Endothelial cell of umbilical vein (primary cell): ENCODE results near the gene CENPU. TPM values are rescaled to one million over a fixed set of nuclear protein-coding genes. Genes with fewer than 3 reads are reported as not detected.

Experiments used
- BruUV-seq: library from RNA; stranded (reverse); fragments of 400-500 nt; replicated peaks from 2 replicates; lab custom pipeline; 2021; lab: Mats Ljungman, UMichigan
- CTCF ChIA-PET: fragments of 300-600, 350-600 bp; sonication (Branson Sonifier 250); formaldehyde crosslinking; loops from one replicate; lab custom pipeline; 2021; ENCODE audit warnings: antibody characterized with exemption, inconsistent platforms; lab: Charles Lee
- POLR2A ChIA-PET: fragments of 300-600, 350-600 bp; sonication (Branson Sonifier 250); formaldehyde crosslinking; loops from one replicate; lab custom pipeline; 2021; ENCODE audit warnings: antibody characterized with exemption, inconsistent platforms; lab: Charles Lee
- DNase-seq: peaks from one replicate; pipeline ENCODE4 v3.0.0-alpha.2; 2011; ENCODE audit warnings: low read depth, low spot score
- FAIRE-seq: peaks from 2 replicates; lab custom pipeline; 2011; peaks lifted over from hg19 to GRCh38; lab: Jason Lieb, UNC
- H2AFZ ChIP-seq: 2 replicates; pipeline ENCODE4 v1.6.0; 2012; ENCODE audit warnings: low read depth, low read length, control low read depth, inconsistent platforms
- H3K27ac ChIP-seq: 2 replicates; pipeline ENCODE4 v1.5.1; 2011; ENCODE audit warnings: low read depth, mild to moderate bottlenecking, control low read depth, low read length, moderate library complexity; ENCODE audit not compliant: insufficient read depth
- H3K27me3 ChIP-seq, 2 experiments: 2 replicates each; pipeline versions ENCODE4 v1.6.0 to v1.6.1; 2011; ENCODE audit warnings: low read length in 2 of 2, mixed read lengths in 1 of 2; ENCODE audit not compliant: control insufficient read depth in 2 of 2, insufficient read depth in 2 of 2
- H3K36me3 ChIP-seq, 2 experiments: 2 replicates in 1 of 2; 3 replicates in 1 of 2; pipeline ENCODE4 v1.5.1; 2011; ENCODE audit warnings: low read length in 2 of 2, mild to moderate bottlenecking in 1 of 2, moderate library complexity in 1 of 2; ENCODE audit not compliant: control insufficient read depth in 2 of 2, insufficient read depth in 2 of 2; ENCODE audit errors: extremely low read depth in 1 of 2
- H3K4me1 ChIP-seq: 3 replicates; pipeline ENCODE4 v1.5.1; 2011; ENCODE audit warnings: mild to moderate bottlenecking, low read length; ENCODE audit not compliant: control insufficient read depth, insufficient read depth; ENCODE audit errors: extremely low read depth
- H3K4me2 ChIP-seq: 2 replicates; pipeline ENCODE4 v1.6.1; 2011; ENCODE audit warnings: low read length, control low read depth, mixed read lengths; ENCODE audit not compliant: insufficient read depth
- H3K4me3 ChIP-seq, 3 experiments: fragments of 200-600 bp in 1 of 3; sonication (generic), shearing (Covaris generic) in 1 of 3; replicated peaks in 1 of 3; 2 replicates each; pipeline ENCODE4 v1.5.1; 2011 to 2016; ENCODE audit warnings: control low read depth in 3 of 3, low read length in 3 of 3, mild to moderate bottlenecking in 2 of 3, inconsistent platforms in 1 of 3, low read depth in 1 of 3, moderate library complexity in 1 of 3; ENCODE audit not compliant: insufficient read depth in 1 of 3
- H3K79me2 ChIP-seq: 2 replicates; pipeline ENCODE4 v1.6.0; 2012; ENCODE audit warnings: low read length, inconsistent platforms; ENCODE audit not compliant: control insufficient read depth, insufficient read depth
- H3K9ac ChIP-seq: replicated peaks from 2 replicates; pipeline ENCODE3; 2011; ENCODE audit warnings: low read length, control low read depth; ENCODE audit not compliant: insufficient read depth; ENCODE audit errors: extremely low read depth
- H3K9me1 ChIP-seq: replicated peaks from 3 replicates; pipeline ENCODE4 v1.6.0; 2011; ENCODE audit warnings: mild to moderate bottlenecking, low read length; ENCODE audit not compliant: control insufficient read depth, insufficient read depth; ENCODE audit errors: extremely low read depth
- H3K9me3 ChIP-seq: replicated peaks from 2 replicates; pipeline ENCODE4 v1.5.1; 2012; ENCODE audit warnings: low read length, inconsistent platforms; ENCODE audit not compliant: control insufficient read depth, insufficient read depth
- H4K20me1 ChIP-seq: replicated peaks from 2 replicates; pipeline ENCODE3; 2011; ENCODE audit warnings: mild to moderate bottlenecking, low read length; ENCODE audit not compliant: control insufficient read depth, insufficient read depth; ENCODE audit errors: extremely low read depth
- EZH2 ChIP-seq: IDR thresholded peaks from 2 replicates; pipeline ENCODE4 v1.6.1; 2012; ENCODE audit warnings: borderline replicate concordance, low read depth, mild to moderate bottlenecking, moderate library complexity, low read length, inconsistent platforms; ENCODE audit not compliant: severe bottlenecking
- GATA2 ChIP-seq: IDR thresholded peaks from 2 replicates; pipeline ENCODE4 v1.7.0; 2011; ENCODE audit warnings: low read depth, mild to moderate bottlenecking, moderate library complexity, mixed read lengths, low read length; ENCODE audit not compliant: insufficient read length, insufficient read depth
- JUN ChIP-seq: IDR thresholded peaks from 2 replicates; pipeline ENCODE4 v1.6.1; 2011; ENCODE audit warnings: borderline replicate concordance, low read depth; ENCODE audit not compliant: insufficient read length, insufficient read depth
- MAX ChIP-seq: IDR thresholded peaks from 2 replicates; pipeline ENCODE4 v1.6.1; 2011; ENCODE audit not compliant: insufficient read depth, insufficient read length
- MYC ChIP-seq: IDR thresholded peaks from one replicate; pipeline ENCODE4 v1.6.1; 2011; ENCODE audit warnings: mild to moderate bottlenecking, low read depth, low read length
- dilution Hi-C: fragments of 300-500 bp; cut with MboI; formaldehyde crosslinking; loops from one replicate; pipeline ENCODE4 v1.15.0; 2019; ENCODE audit warnings: low sequenced_read_pairs; ENCODE audit not compliant: extremely low pct_ligation_motif_present
- intact Hi-C: fragments of 100-400 bp; cut with micrococcal nuclease; formaldehyde crosslinking; loops from one replicate; pipeline ENCODE4 v1.10.0; 2022
- polyA plus RNA-seq, 4 experiments: library from polyadenylated mRNA; depleted of rRNA in 3 of 4; stranded (reverse) in 3 of 4; unstranded in 1 of 4; fragments of >200 nt; gene quantifications; 2 replicates each; pipeline versions ENCODE4 v1.2.1 to v1.2.3, GENCODE V29; 2011 to 2012; ENCODE audit warnings: missing spikeins in 1 of 4
- total RNA-seq: library from RNA; stranded (reverse); gene quantifications from 2 replicates; pipeline ENCODE4 v1.2.3, GENCODE V29; 2021

The CENPU gene
- total and polyA plus RNA-seq, 2 donors (not counting 3 experiments of a cell fraction or from before 2014, with no cell fraction given): 7.0 to 37.9 TPM

DNA sequence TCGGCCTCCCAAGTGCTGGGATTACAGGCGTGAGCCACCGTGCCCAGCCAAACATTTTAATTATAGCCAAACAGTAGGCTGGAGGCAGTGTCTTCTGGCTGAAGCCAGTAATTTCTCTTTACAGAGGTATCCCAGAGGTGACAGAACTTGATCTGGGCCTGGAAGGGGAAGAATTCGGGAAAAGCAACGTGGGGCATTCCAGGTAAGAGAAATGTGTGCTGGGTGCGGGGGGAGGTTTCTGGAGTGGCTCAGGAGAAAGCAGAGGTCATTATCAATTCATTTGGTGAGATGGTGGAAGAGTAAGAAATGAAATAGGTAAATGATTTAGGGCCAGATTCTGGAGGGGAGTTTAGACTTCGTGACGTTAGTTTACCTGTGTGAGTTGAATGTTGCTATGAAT lies 82.0 kb downstream of the CENPU start:
- Histone ChIP-seq H3K27ac (no peak overlapping the region), H3K4me2 (no peak overlapping the region), H3K4me1 (peaks cover 18% of the 10 kb centered on the region), H3K9ac (no peak overlapping the region), H3K36me3 (no peaks in the 10 kb centered on the region), H3K79me2 (peaks cover 31% of the 10 kb centered on the region), H3K9me1 (no peaks in the 10 kb centered on the region), H3K9me3 (no peaks in the 10 kb centered on the region), H2AFZ (no peak overlapping the region), H3K4me3 (no peak overlapping the region), H3K27me3 (no peaks in the 10 kb centered on the region), H4K20me1 (no peaks in the 10 kb centered on the region)
- POLR2A ChIA-PET: no interaction called here
- TF ChIP-seq GATA2 (no peak), EZH2 (no peak), MYC (no peak), MAX (no peak), JUN (no peak)
- dilution Hi-C loops (no loop called here), intact Hi-C loops (loop anchor here (10.0 kb wide), 1 partner anchor 353 kb away; no protein-coding TSS in a partner anchor)
- no TSS peak for BruUV-seq
- FAIRE-seq: no peak
- CTCF ChIA-PET: no interaction called here
- no peak for DNase-seq
